Measurements from ENCODE around the gene EMX2.

GRCh38 chr10:117552701-117553141 is 10.2 kb downstream of the EMX2 start:
- TF ChIP-seq, protein P1, sequence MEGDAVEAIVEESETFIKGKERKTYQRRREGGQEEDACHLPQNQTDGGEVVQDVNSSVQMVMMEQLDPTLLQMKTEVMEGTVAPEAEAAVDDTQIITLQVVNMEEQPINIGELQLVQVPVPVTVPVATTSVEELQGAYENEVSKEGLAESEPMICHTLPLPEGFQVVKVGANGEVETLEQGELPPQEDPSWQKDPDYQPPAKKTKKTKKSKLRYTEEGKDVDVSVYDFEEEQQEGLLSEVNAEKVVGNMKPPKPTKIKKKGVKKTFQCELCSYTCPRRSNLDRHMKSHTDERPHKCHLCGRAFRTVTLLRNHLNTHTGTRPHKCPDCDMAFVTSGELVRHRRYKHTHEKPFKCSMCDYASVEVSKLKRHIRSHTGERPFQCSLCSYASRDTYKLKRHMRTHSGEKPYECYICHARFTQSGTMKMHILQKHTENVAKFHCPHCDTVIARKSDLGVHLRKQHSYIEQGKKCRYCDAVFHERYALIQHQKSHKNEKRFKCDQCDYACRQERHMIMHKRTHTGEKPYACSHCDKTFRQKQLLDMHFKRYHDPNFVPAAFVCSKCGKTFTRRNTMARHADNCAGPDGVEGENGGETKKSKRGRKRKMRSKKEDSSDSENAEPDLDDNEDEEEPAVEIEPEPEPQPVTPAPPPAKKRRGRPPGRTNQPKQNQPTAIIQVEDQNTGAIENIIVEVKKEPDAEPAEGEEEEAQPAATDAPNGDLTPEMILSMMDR (IDR thresholded peaks at IDR 0.05; ENCODE audit: poor library complexity, severe bottlenecking) = no peak
- no peak for TF ChIP-seq POLR2AphosphoS5 (IDR thresholded peaks at IDR 0.05)
- no peak for TF ChIP-seq TAF1 (IDR thresholded peaks at IDR 0.05; ENCODE audit: low read depth)
- no peak for TF ChIP-seq RAD21 (conservative IDR thresholded peaks at IDR 0.05)
- TF ChIP-seq, protein P2, sequence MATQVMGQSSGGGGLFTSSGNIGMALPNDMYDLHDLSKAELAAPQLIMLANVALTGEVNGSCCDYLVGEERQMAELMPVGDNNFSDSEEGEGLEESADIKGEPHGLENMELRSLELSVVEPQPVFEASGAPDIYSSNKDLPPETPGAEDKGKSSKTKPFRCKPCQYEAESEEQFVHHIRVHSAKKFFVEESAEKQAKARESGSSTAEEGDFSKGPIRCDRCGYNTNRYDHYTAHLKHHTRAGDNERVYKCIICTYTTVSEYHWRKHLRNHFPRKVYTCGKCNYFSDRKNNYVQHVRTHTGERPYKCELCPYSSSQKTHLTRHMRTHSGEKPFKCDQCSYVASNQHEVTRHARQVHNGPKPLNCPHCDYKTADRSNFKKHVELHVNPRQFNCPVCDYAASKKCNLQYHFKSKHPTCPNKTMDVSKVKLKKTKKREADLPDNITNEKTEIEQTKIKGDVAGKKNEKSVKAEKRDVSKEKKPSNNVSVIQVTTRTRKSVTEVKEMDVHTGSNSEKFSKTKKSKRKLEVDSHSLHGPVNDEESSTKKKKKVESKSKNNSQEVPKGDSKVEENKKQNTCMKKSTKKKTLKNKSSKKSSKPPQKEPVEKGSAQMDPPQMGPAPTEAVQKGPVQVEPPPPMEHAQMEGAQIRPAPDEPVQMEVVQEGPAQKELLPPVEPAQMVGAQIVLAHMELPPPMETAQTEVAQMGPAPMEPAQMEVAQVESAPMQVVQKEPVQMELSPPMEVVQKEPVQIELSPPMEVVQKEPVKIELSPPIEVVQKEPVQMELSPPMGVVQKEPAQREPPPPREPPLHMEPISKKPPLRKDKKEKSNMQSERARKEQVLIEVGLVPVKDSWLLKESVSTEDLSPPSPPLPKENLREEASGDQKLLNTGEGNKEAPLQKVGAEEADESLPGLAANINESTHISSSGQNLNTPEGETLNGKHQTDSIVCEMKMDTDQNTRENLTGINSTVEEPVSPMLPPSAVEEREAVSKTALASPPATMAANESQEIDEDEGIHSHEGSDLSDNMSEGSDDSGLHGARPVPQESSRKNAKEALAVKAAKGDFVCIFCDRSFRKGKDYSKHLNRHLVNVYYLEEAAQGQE (IDR thresholded peaks at IDR 0.05; ENCODE audit: borderline replicate concordance) = no peak
- no peak for TF ChIP-seq EP300 (conservative IDR thresholded peaks at IDR 0.05; ENCODE audit: poor library complexity, severe bottlenecking)
- TF ChIP-seq SMC3 (conservative IDR thresholded peaks at IDR 0.05; ENCODE audit: poor library complexity) = no peak
